Coronary artery (tissue), 2 donors: ENCODE measurements around the gene ATP2C1.
"Not testable (repeated sequence)": the region's sequence is repeated elsewhere in the genome, so short reads cannot be mapped to it uniquely, and the experiment has no call there.

Experiments used
- DNase-seq: peaks from one replicate; pipeline ENCODE4 v3.0.0-alpha.2; 2017; ENCODE audit warnings: low spot score
- H3K27ac ChIP-seq, 2 donors: fragments of 200-600 bp; sonication (generic); one replicate each; pipeline ENCODE4 v1.5.1; 2016 to 2019
- H3K4me3 ChIP-seq: fragments of 200-600 bp; sonication (generic); 2 replicates; pipeline ENCODE4 v1.5.1; 2016; ENCODE audit warnings: mild to moderate bottlenecking, moderate library complexity
- CTCF ChIP-seq: fragments of 200-600 bp; sonication (generic); IDR thresholded peaks from one replicate; pipeline ENCODE4 v1.5.1; 2019; ENCODE audit warnings: antibody characterized with exemption

ATP2C1 gene

GRCh38 chr3:130963878-130964277 is 70.0 kb downstream of the ATP2C1 start:
- H3K4me3 ChIP-seq, result no peak overlapping the region
- TF ChIP-seq CTCF, result no peak
- no peak for DNase-seq
- H3K27ac ChIP-seq, result no peak overlapping the region

- Histone ChIP-seq H3K27ac (no peak overlapping the region), H3K4me3 (no peak overlapping the region)
- TF ChIP-seq CTCF, result no peak
- no peak for DNase-seq
These were observed 73.4 kb downstream of the ATP2C1 start for GRCh38 chr3:130967281-130967680.

- no peak for TF ChIP-seq CTCF
- DNase-seq, result no peak
- no peak overlapping the region for H3K4me3 ChIP-seq
- H3K27ac ChIP-seq, result no peak overlapping the region
These were observed 74.3 kb downstream of the ATP2C1 start for GRCh38 chr3:130968221-130968620.

GRCh38 chr3:130969621-130970020 is 75.7 kb downstream of the ATP2C1 start:
- DNase-seq, result no peak

GRCh38 chr3:130971208-130971607 is 77.3 kb downstream of the ATP2C1 start:
- no peak overlapping the region for H3K27ac ChIP-seq
- TF ChIP-seq CTCF, result no peak

More at GRCh38 chr3:130969621-130970020, 75.7 kb downstream of the ATP2C1 start:
- no peak for TF ChIP-seq CTCF
- H3K27ac ChIP-seq, result no peak overlapping the region
- no peak overlapping the region for H3K4me3 ChIP-seq

GRCh38 chr3:130972592-130972991 is 78.7 kb downstream of the ATP2C1 start:
- not testable (repeated sequence) for H3K27ac ChIP-seq, DNase-seq, H3K4me3 ChIP-seq

More at GRCh38 chr3:130971208-130971607, 77.3 kb downstream of the ATP2C1 start:
- DNase-seq, result no peak
- no peak overlapping the region for H3K4me3 ChIP-seq

GRCh38 chr3:130973406-130973805 is 79.5 kb downstream of the ATP2C1 start:
- no peak overlapping the region for H3K4me3 ChIP-seq
- no peak for DNase-seq
- TF ChIP-seq CTCF, result no peak
- H3K27ac ChIP-seq, result no peak overlapping the region

- no peak for DNase-seq
- Histone ChIP-seq H3K27ac (no peak overlapping the region), H3K4me3 (no peak overlapping the region)
- no peak for TF ChIP-seq CTCF
These were observed 80.3 kb downstream of the ATP2C1 start for GRCh38 chr3:130974201-130974600.
